GM12878 (cell line): Measurements from ENCODE around the gene RGS6. TPM values are rescaled to one million over a fixed set of nuclear protein-coding genes. Genes with fewer than 3 reads are reported as not detected.

Experiments used
- ATAC-seq: fragments of 200-7000 bp; cut with Tn5 transposase; 3 replicates; pipeline ENCODE4 v1.9.1; 2020; ENCODE audit warnings: mild to moderate bottlenecking, moderate library complexity
- BruUV-seq: library from RNA; stranded (reverse); fragments of 400-500 nt; replicated peaks from 2 replicates; lab custom pipeline; 2021; lab: Mats Ljungman, UMichigan
- CTCF ChIA-PET: fragments of 300-600 bp; sonication (Branson Sonifier 250); formaldehyde crosslinking; extraction: SDS; loops from one replicate; lab custom pipeline; 2021; ENCODE audit warnings: inconsistent platforms; lab: Yijun Ruan, JAX
- POLR2A ChIA-PET: fragments of 350-600 bp; formaldehyde crosslinking; extraction: SDS; loops from one replicate; lab custom pipeline; 2021; ENCODE audit warnings: inconsistent platforms; lab: Charles Lee
- RAD21 ChIA-PET: fragments of 300-600 bp; sonication (Branson Sonifier 250); formaldehyde crosslinking; loops from one replicate; lab custom pipeline; 2023; ENCODE audit warnings: antibody characterized with exemption; ENCODE audit not compliant: unreplicated experiment; lab: Charles Lee
- SMC1A ChIA-PET: fragments of 300-600 bp; sonication (Branson Sonifier 250); formaldehyde crosslinking; loops from one replicate; lab custom pipeline; 2023; ENCODE audit not compliant: unreplicated experiment, uncharacterized antibody; lab: Charles Lee
- DNase-seq: peaks from one replicate; pipeline ENCODE4 v3.0.0-alpha.2; 2011; ENCODE audit warnings: low read depth, low spot score
- FAIRE-seq: peaks from 3 replicates; lab custom pipeline; 2011; peaks lifted over from hg19 to GRCh38; lab: Jason Lieb, UNC
- H2AFZ ChIP-seq: 2 replicates; pipeline ENCODE4 v1.6.0; 2011; ENCODE audit warnings: low read depth, low read length, control low read depth; ENCODE audit not compliant: control insufficient read depth
- H3K27ac ChIP-seq: 2 replicates; pipeline ENCODE4 v1.5.1; 2011; ENCODE audit warnings: control low read depth; ENCODE audit not compliant: control insufficient read depth, insufficient read depth
- H3K27me3 ChIP-seq, 2 experiments: replicated peaks in 1 of 2; 2 replicates each; pipeline versions ENCODE4 v1.6.0 to v1.6.1; 2011; ENCODE audit warnings: low read length in 1 of 2; ENCODE audit not compliant: control insufficient read depth in 2 of 2, insufficient read depth in 2 of 2
- H3K36me3 ChIP-seq, 2 experiments: 2 replicates each; pipeline ENCODE4 v1.5.1; 2011; ENCODE audit warnings: low read length in 1 of 2; ENCODE audit not compliant: control insufficient read depth in 2 of 2, insufficient read depth in 2 of 2
- H3K4me1 ChIP-seq: 2 replicates; pipeline ENCODE4 v1.6.1; 2011; ENCODE audit warnings: mild to moderate bottlenecking, low read length, moderate library complexity, mixed read lengths; ENCODE audit not compliant: control insufficient read depth, insufficient read depth
- H3K4me2 ChIP-seq: 2 replicates; pipeline ENCODE4 v1.6.0; 2011; ENCODE audit warnings: control low read depth; ENCODE audit not compliant: control insufficient read depth, insufficient read depth
- H3K4me3 ChIP-seq: fragments of 200-600 bp; sonication (generic); 2 replicates; pipeline ENCODE4 v1.5.1; 2016
- H3K79me2 ChIP-seq: 2 replicates; pipeline ENCODE4 v1.6.0; 2011; ENCODE audit warnings: low read length; ENCODE audit not compliant: control insufficient read depth, insufficient read depth
- H3K9ac ChIP-seq: 2 replicates; pipeline ENCODE4 v1.8.0; 2011; ENCODE audit warnings: low read length, control low read depth, mixed read lengths; ENCODE audit not compliant: control insufficient read depth, insufficient read depth
- H3K9me3 ChIP-seq: replicated peaks from 3 replicates; pipeline ENCODE4 v1.5.1; 2011; ENCODE audit warnings: mild to moderate bottlenecking, low read length; ENCODE audit not compliant: control insufficient read depth, insufficient read depth
- H4K20me1 ChIP-seq: 2 replicates; pipeline ENCODE4 v1.6.0; 2011; ENCODE audit not compliant: control insufficient read depth, insufficient read depth
- FOXM1 ChIP-seq: IDR thresholded peaks from 2 replicates; pipeline ENCODE4 v1.6.1; 2012; ENCODE audit warnings: low read depth, mild to moderate bottlenecking, inconsistent platforms, low read length, moderate library complexity
- RELB ChIP-seq: fragments of 450-650 bp; IDR thresholded peaks from 2 replicates; pipeline ENCODE4 v1.6.1; 2017; ENCODE audit warnings: low read depth, mild to moderate bottlenecking, moderate library complexity
- SKIL ChIP-seq: fragments of 450-650 bp; IDR thresholded peaks from 2 replicates; pipeline ENCODE4 v1.6.1; 2017; ENCODE audit warnings: mild to moderate bottlenecking, low read depth, inconsistent platforms; ENCODE audit not compliant: poor library complexity, severe bottlenecking
- ZBTB11 ChIP-seq: fragments of 450-650 bp; formaldehyde crosslinking; IDR thresholded peaks from 2 replicates; pipeline ENCODE4 v1.5.0; 2022; ENCODE audit warnings: mild to moderate bottlenecking, missing genetic modification characterization
- WGBS: methylation state at CpG from one replicate; pipeline ENCODE4 v1.1.6; 2016; ENCODE audit warnings: low lambda C conversion rate; ENCODE audit not compliant: insufficient replicate concordance, insufficient coverage; ENCODE audit errors: missing lambda C conversion rate; 5-methylcytosine and 5-hydroxymethylcytosine counted together
- in situ Hi-C: fragments of 300-500 bp; cut with MboI; formaldehyde crosslinking; loops from 9 replicates; pipeline ENCODE4 v1.14.3; 2018; ENCODE audit warnings: mixed read lengths
- intact Hi-C: fragments of 100-400 bp; cut with micrococcal nuclease; formaldehyde crosslinking; loops from one replicate; pipeline ENCODE4 v1.14.2; 2022; ENCODE audit not compliant: unreplicated experiment
- polyA plus RNA-seq, 11 experiments: library from polyadenylated mRNA; depleted of rRNA in 4 of 11; unstranded in 6 of 11; stranded (reverse) in 5 of 11; fragments of >200 nt; fragmentation: Nextera tagmentation in 4 of 11; fragmentation: Illumina TruSeq in 1 of 11; extraction: Ambion mirVana in 4 of 11; extraction: Trizol in 1 of 11; gene quantifications; 1 replicate in 1 of 11; 2 replicates in 10 of 11; pipeline versions ENCODE4 v1.2.1 to v1.2.3, GENCODE V29; 2011 to 2016; ENCODE audit warnings: inconsistent platforms in 2 of 11, missing spikeins in 2 of 11, low read depth in 1 of 11
- total RNA-seq, 4 experiments: library from RNA; depleted of rRNA in 3 of 4; stranded (reverse); fragments of >200 nt in 3 of 4; fragmentation: Illumina TruSeq in 1 of 4; extraction: Trizol in 1 of 4; gene quantifications; 2 replicates each; pipeline versions ENCODE4 v1.2.1 to v1.2.3, GENCODE V29; 2013 to 2021
- TF ChIP-seq, protein P1 (sequence below): IDR thresholded peaks from 2 replicates; pipeline ENCODE4 v1.6.1; 2012; ENCODE audit warnings: mild to moderate bottlenecking, low read depth, low read length
- TF ChIP-seq, protein P2 (sequence below): fragments of 450-650 bp; IDR thresholded peaks from 2 replicates; pipeline ENCODE4 v1.6.1; 2018; ENCODE audit warnings: borderline replicate concordance, mild to moderate bottlenecking; ENCODE audit not compliant: partially characterized antibody

RGS6 gene
- total and polyA plus RNA-seq, 10 of the 15 experiments (the other 5 are each of a cell fraction or from before 2014, with no cell fraction given): 3.9 to 18.1 (median 12.4) TPM

- BruUV-seq: no TSS peak
- SMC1A ChIA-PET: interaction anchor here (0.6 to 1.9 kb wide), 13 partner anchors 9 to 515 kb away, joined by 3 to 10 read pairs (median 6); no protein-coding TSS in a partner anchor
- POLR2A ChIA-PET: interaction anchor here (1.0 to 1.4 kb wide), 4 partner anchors 10 to 516 kb away, joined by 4 to 9 read pairs (median 6); no protein-coding TSS in a partner anchor
- no peaks in the 10 kb centered on the region for H4K20me1 ChIP-seq
- peak; percentile 62 for ATAC-seq
- RAD21 ChIA-PET: interaction anchor here (1.1 to 4.1 kb wide), 6 partner anchors 19 to 106 kb away, joined by 3 to 32 read pairs (median 5); partner anchors contain the start of gene RGS6
- H3K9me3 ChIP-seq: no peaks in the 10 kb centered on the region
- intact Hi-C loops: no loop called here
- no peak for FAIRE-seq
- H3K4me1 ChIP-seq: peaks cover 36% of the 10 kb centered on the region
- no peak for DNase-seq
- H3K36me3 ChIP-seq: no peaks in the 10 kb centered on the region
- no peaks in the 10 kb centered on the region for H3K79me2 ChIP-seq
- CTCF ChIA-PET: interaction anchor here (0.9 to 1.3 kb wide), 3 partner anchors 11 to 68 kb away, joined by 3 read pairs; partner anchors contain the start of gene RGS6
- H3K4me2 ChIP-seq: no peak overlapping the region; the same call in 1 of the 2 replicates
- H3K9ac ChIP-seq: no peak overlapping the region
- in situ Hi-C loops: no loop called here
- H3K27me3 ChIP-seq: no peaks in the 10 kb centered on the region
- WGBS: 13% methylated on average over 4 of the region's 4 CpGs
- H3K27ac ChIP-seq: 0 out of 2 replicates have a peak overlapping the region, but pooled peaks have one; percentile 0
- no peak overlapping the region for H3K4me3 ChIP-seq
- H2AFZ ChIP-seq: no peak overlapping the region
- TF ChIP-seq SKIL: peak; percentile 29
- TF ChIP-seq, protein P1, sequence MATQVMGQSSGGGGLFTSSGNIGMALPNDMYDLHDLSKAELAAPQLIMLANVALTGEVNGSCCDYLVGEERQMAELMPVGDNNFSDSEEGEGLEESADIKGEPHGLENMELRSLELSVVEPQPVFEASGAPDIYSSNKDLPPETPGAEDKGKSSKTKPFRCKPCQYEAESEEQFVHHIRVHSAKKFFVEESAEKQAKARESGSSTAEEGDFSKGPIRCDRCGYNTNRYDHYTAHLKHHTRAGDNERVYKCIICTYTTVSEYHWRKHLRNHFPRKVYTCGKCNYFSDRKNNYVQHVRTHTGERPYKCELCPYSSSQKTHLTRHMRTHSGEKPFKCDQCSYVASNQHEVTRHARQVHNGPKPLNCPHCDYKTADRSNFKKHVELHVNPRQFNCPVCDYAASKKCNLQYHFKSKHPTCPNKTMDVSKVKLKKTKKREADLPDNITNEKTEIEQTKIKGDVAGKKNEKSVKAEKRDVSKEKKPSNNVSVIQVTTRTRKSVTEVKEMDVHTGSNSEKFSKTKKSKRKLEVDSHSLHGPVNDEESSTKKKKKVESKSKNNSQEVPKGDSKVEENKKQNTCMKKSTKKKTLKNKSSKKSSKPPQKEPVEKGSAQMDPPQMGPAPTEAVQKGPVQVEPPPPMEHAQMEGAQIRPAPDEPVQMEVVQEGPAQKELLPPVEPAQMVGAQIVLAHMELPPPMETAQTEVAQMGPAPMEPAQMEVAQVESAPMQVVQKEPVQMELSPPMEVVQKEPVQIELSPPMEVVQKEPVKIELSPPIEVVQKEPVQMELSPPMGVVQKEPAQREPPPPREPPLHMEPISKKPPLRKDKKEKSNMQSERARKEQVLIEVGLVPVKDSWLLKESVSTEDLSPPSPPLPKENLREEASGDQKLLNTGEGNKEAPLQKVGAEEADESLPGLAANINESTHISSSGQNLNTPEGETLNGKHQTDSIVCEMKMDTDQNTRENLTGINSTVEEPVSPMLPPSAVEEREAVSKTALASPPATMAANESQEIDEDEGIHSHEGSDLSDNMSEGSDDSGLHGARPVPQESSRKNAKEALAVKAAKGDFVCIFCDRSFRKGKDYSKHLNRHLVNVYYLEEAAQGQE: no peak
- TF ChIP-seq, protein P2, sequence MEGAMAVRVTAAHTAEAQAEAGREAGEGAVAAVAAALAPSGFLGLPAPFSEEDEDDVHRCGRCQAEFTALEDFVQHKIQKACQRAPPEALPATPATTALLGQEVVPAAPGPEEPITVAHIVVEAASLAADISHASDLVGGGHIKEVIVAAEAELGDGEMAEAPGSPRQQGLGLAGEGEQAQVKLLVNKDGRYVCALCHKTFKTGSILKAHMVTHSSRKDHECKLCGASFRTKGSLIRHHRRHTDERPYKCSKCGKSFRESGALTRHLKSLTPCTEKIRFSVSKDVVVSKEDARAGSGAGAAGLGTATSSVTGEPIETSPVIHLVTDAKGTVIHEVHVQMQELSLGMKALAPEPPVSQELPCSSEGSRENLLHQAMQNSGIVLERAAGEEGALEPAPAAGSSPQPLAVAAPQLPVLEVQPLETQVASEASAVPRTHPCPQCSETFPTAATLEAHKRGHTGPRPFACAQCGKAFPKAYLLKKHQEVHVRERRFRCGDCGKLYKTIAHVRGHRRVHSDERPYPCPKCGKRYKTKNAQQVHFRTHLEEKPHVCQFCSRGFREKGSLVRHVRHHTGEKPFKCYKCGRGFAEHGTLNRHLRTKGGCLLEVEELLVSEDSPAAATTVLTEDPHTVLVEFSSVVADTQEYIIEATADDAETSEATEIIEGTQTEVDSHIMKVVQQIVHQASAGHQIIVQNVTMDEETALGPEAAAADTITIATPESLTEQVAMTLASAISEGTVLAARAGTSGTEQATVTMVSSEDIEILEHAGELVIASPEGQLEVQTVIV: no peak
- TF ChIP-seq FOXM1: peak; percentile 54; the same call in 1 of the 2 replicates
- TF ChIP-seq ZBTB11 (CRISPR knock-in tag): no peak
- TF ChIP-seq RELB: peak; percentile 63
These were observed 29.7 kb downstream of the RGS6 start for GRCh38 chr14:71961972-71962371.
